SK-N-SH (cell line): ENCODE results near the gene SCEL. TPM values are rescaled to one million over a fixed set of nuclear protein-coding genes. Genes with fewer than 3 reads are reported as not detected.

Source experiments
- CTCF ChIA-PET: fragments of 300-600, 350-600 bp; formaldehyde crosslinking; extraction: SDS; loops from one replicate; lab custom pipeline; 2021; lab: Yijun Ruan, JAX
- POLR2A ChIA-PET: fragments of 350-600 bp; sonication (Branson Sonifier 250); formaldehyde crosslinking; extraction: SDS; loops from one replicate; lab custom pipeline; 2020; ENCODE audit warnings: antibody characterized with exemption, inconsistent platforms; lab: Yijun Ruan, JAX
- DNase-seq: peaks from one replicate; pipeline ENCODE4 v3.0.0; 2012
- H2AFZ ChIP-seq: fragments of 200-600 bp; sonication (generic); 2 replicates; pipeline ENCODE4 v1.8.1; 2016; ENCODE audit warnings: antibody characterized with exemption, mild to moderate bottlenecking, low read depth
- H3F3A ChIP-seq: fragments of 200-600 bp; sonication (generic); replicated peaks from 2 replicates; pipeline ENCODE3; 2016; ENCODE audit warnings: antibody characterized with exemption, mild to moderate bottlenecking; ENCODE audit not compliant: insufficient read depth
- H3K27ac ChIP-seq, 2 experiments: fragments of 200-500 bp in 1 of 2; fragments of 200-600 bp in 1 of 2; sonication (Bioruptor generic) in 1 of 2; sonication (generic), shearing (Covaris generic) in 1 of 2; 2 replicates each; pipeline versions ENCODE4 v1.5.1 to v1.6.1; 2014 to 2016; ENCODE audit warnings: low read depth in 2 of 2, inconsistent platforms in 1 of 2, low read length in 1 of 2, mild to moderate bottlenecking in 1 of 2, mixed read lengths in 1 of 2
- H3K27me3 ChIP-seq: fragments of 200-600 bp; sonication (generic), shearing (Covaris generic); 2 replicates; pipeline ENCODE4 v1.6.1; 2016; ENCODE audit warnings: mixed run types; ENCODE audit not compliant: insufficient read depth
- H3K36me3 ChIP-seq, 2 experiments: fragments of 200-500 bp in 1 of 2; fragments of 200-600 bp in 1 of 2; sonication (Bioruptor generic) in 1 of 2; sonication (generic) in 1 of 2; replicated peaks in 1 of 2; 2 replicates each; pipeline versions ENCODE3 to v1.5.1; 2014 to 2016; ENCODE audit warnings: low read length in 1 of 2, mild to moderate bottlenecking in 1 of 2; ENCODE audit not compliant: insufficient read depth in 2 of 2, control insufficient read depth in 1 of 2
- H3K4me1 ChIP-seq, 2 experiments: fragments of 200-500 bp in 1 of 2; fragments of 200-600 bp in 1 of 2; sonication (Bioruptor generic) in 1 of 2; sonication (generic), shearing (Covaris generic) in 1 of 2; 2 replicates each; pipeline versions ENCODE4 v1.5.1 to v1.6.1; 2014 to 2016; ENCODE audit warnings: low read depth in 1 of 2, low read length in 1 of 2, mixed run types in 1 of 2; ENCODE audit not compliant: insufficient read depth in 2 of 2, control insufficient read depth in 1 of 2
- H3K4me2 ChIP-seq: fragments of 200-600 bp; sonication (generic), shearing (Covaris generic); 2 replicates; pipeline ENCODE4 v1.6.1; 2017; ENCODE audit warnings: mixed run types
- H3K4me3 ChIP-seq, 2 experiments: fragments of 200-500 bp in 1 of 2; fragments of 200-600 bp in 1 of 2; sonication (Bioruptor generic) in 1 of 2; sonication (generic), shearing (Covaris generic) in 1 of 2; 2 replicates each; pipeline versions ENCODE4 v1.5.1 to v1.8.1; 2014 to 2016; ENCODE audit warnings: low read depth in 2 of 2, inconsistent platforms in 1 of 2, low read length in 1 of 2, mild to moderate bottlenecking in 1 of 2, mixed read lengths in 1 of 2, moderate library complexity in 1 of 2
- H3K79me2 ChIP-seq: fragments of 200-600 bp; sonication (generic); 2 replicates; pipeline ENCODE4 v1.8.1; 2017; ENCODE audit warnings: mild to moderate bottlenecking; ENCODE audit not compliant: insufficient read depth
- H3K9ac ChIP-seq: fragments of 200-600 bp; sonication (generic); 2 replicates; pipeline ENCODE4 v1.6.1; 2017; ENCODE audit warnings: mixed run types
- H3K9me2 ChIP-seq: fragments of 200-600 bp; sonication (generic); 2 replicates; pipeline ENCODE4 v1.6.1; 2017; ENCODE audit warnings: mixed run types
- H3K9me3 ChIP-seq: fragments of 200-600 bp; sonication (generic); 2 replicates; pipeline ENCODE4 v1.6.1; 2017; ENCODE audit warnings: mixed run types, mild to moderate bottlenecking, moderate library complexity
- H4K20me1 ChIP-seq: fragments of 200-600 bp; sonication (generic); 2 replicates; pipeline ENCODE4 v1.6.1; 2017; ENCODE audit warnings: mild to moderate bottlenecking, mixed run types; ENCODE audit not compliant: insufficient read depth
- CHD2 ChIP-seq: fragments of 150-350 bp; IDR thresholded peaks from 2 replicates; pipeline ENCODE4 v1.6.1; 2018; ENCODE audit warnings: low read length; ENCODE audit not compliant: partially characterized antibody
- CTCF ChIP-seq: fragments of 200-600 bp; sonication (generic); IDR thresholded peaks from 2 replicates; pipeline ENCODE4 v1.6.1; 2017; ENCODE audit warnings: antibody characterized with exemption, mild to moderate bottlenecking, moderate library complexity
- ELF1 ChIP-seq: IDR thresholded peaks from 2 replicates; pipeline ENCODE4 v1.4.0; 2012
- EP300 ChIP-seq, 2 experiments: IDR thresholded peaks; 2 replicates each; pipeline versions ENCODE4 v1.4.0 to v1.6.1; 2012; ENCODE audit warnings: borderline replicate concordance in 1 of 2, low read depth in 1 of 2, low read length in 1 of 2
- EZH2phosphoT487 ChIP-seq: fragments of 200-600 bp; sonication (generic); IDR thresholded peaks from 2 replicates; pipeline ENCODE4 v1.6.1; 2017; ENCODE audit warnings: low read depth, mixed run types, mild to moderate bottlenecking, antibody characterized with exemption, moderate library complexity, borderline replicate concordance
- JUND ChIP-seq: IDR thresholded peaks from 2 replicates; pipeline ENCODE4 v1.4.0; 2012
- MXI1 ChIP-seq: IDR thresholded peaks from 2 replicates; pipeline ENCODE4 v1.6.1; 2012; ENCODE audit warnings: mild to moderate bottlenecking, low read depth, low read length, improper control_type of control experiment
- NFIC ChIP-seq: IDR thresholded peaks from 2 replicates; pipeline ENCODE4 v1.4.0; 2012; ENCODE audit warnings: borderline replicate concordance
- PBX3 ChIP-seq: IDR thresholded peaks from 2 replicates; pipeline ENCODE4; 2012
- POLR2AphosphoS5 ChIP-seq: IDR thresholded peaks from 2 replicates; pipeline ENCODE4 v1.6.1; 2012; ENCODE audit warnings: low read depth, low read length
- REST ChIP-seq: IDR thresholded peaks from 2 replicates; pipeline ENCODE4 v1.6.1; 2012; ENCODE audit warnings: mild to moderate bottlenecking, low read depth, low read length, moderate library complexity
- USF2 ChIP-seq: fragments of 150-350 bp; IDR thresholded peaks from 2 replicates; pipeline ENCODE4 v1.6.1; 2017; ENCODE audit warnings: antibody characterized with exemption, low read length, low read depth, borderline replicate concordance
- YY1 ChIP-seq: IDR thresholded peaks from 2 replicates; pipeline ENCODE4 v1.4.0; 2012; ENCODE audit warnings: low read depth, mild to moderate bottlenecking
- WGBS: methylation state at CpG from one replicate; pipeline ENCODE4 v1.1.6; 2017; ENCODE audit warnings: low lambda C conversion rate; 5-methylcytosine and 5-hydroxymethylcytosine counted together
- polyA plus RNA-seq, 3 experiments: library from polyadenylated mRNA; depleted of rRNA; stranded (reverse); fragments of >200 nt; gene quantifications; 2 replicates each; pipeline ENCODE4 v1.2.3, GENCODE V29; 2012
- TF ChIP-seq, protein P1 (sequence below): fragments of 150-350 bp; IDR thresholded peaks from 2 replicates; pipeline ENCODE4 v1.6.1; 2016; ENCODE audit warnings: mild to moderate bottlenecking, low read depth, low read length

SCEL gene
- polyA plus RNA-seq, 1 of the 3 experiments (the other 2 are of a cell fraction), result 0.02 TPM

DNA sequence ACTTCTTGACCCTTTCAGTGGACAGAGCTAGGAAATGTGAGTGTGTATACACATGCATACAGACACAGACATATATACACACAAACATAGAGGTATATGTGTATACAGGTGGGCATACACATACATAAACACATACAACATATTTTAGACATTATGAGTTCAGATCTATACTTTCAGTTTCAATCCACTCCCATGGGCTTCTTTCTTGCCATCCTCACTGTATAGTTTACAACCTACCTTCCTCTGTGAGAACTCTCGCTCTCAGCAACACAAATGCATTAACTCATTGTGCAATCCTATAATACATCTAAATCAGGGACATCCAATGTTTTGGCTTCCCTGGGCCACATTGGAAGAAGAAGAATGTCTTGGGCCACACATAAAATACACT is 21.2 kb upstream of the SCEL start:
- H3K36me3 ChIP-seq, result no peaks in the 10 kb centered on the region
- H3K27me3 ChIP-seq, result no peaks in the 10 kb centered on the region
- CTCF ChIA-PET, result no interaction called here
- no peak for TF ChIP-seq POLR2AphosphoS5
- no peak for TF ChIP-seq EZH2phosphoT487
- TF ChIP-seq EP300 (IDR thresholded peaks at IDR 0.05; ENCODE audit: borderline replicate concordance in 1 of 2, low read depth in 1 of 2, low read length in 1 of 2), result no peak
- no peak for TF ChIP-seq MXI1
- TF ChIP-seq USF2, result no peak
- TF ChIP-seq CTCF, result no peak
- TF ChIP-seq REST, result no peak
- TF ChIP-seq NFIC, result no peak
- no peak for TF ChIP-seq JUND
- TF ChIP-seq, all 33 proteins: peak for 0
- peaks cover 13% of the 10 kb centered on the region for H3F3A ChIP-seq
- H3K79me2 ChIP-seq, result no peaks in the 10 kb centered on the region
- 52% methylated on average over 1 of the region's 1 CpG for WGBS
- H3K27ac ChIP-seq, result no peak overlapping the region
- peaks cover 0 to 25% of the 10 kb centered on the region in 2 experiments for H3K4me1 ChIP-seq
- POLR2A ChIA-PET, result no interaction called here
- H3K4me2 ChIP-seq, result no peak overlapping the region
- no peaks in the 10 kb centered on the region for H3K9me3 ChIP-seq
- no peaks in the 10 kb centered on the region for H4K20me1 ChIP-seq
- no peak overlapping the region for H3K4me3 ChIP-seq
- DNase-seq, result no peak
- H2AFZ ChIP-seq, result no peak overlapping the region
- no peaks in the 10 kb centered on the region for H3K9me2 ChIP-seq
- no peak overlapping the region for H3K9ac ChIP-seq

DNA sequence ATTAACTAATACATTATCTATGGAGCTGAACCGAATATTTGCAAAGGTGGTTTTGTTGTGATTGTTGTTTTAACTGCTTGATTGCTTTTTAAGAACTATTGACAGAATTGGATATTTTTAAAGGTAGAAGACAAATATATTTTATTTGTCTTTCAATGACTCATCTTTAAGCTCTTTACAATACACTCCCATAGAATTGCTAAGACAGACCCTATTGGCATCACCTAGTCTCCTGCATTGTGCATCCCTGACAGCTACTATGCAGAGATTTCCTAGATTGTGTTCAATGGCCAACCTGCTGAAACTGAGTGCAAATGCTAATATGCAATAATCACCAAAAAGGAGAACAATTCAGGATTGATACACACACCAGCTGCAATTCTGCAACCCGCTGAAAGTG is 19.7 kb upstream of the SCEL start:
- Histone ChIP-seq H3K4me3 (0 out of 4 replicates have a peak overlapping the region, but pooled peaks of 1 of the 2 experiments have one; percentile 11), H3K79me2 (no peaks in the 10 kb centered on the region), H3K4me2 (0 out of 2 replicates have a peak overlapping the region, but pooled peaks have one; percentile 58), H3K9ac (no peak overlapping the region), H3K4me1 (peaks cover 0 to 25% of the 10 kb centered on the region in 2 experiments), H3F3A (peaks cover 13% of the 10 kb centered on the region), H3K36me3 (no peaks in the 10 kb centered on the region), H3K27ac (peak overlapping the region in 1 of 2 experiments; percentile 59; a peak in 2 of 4 replicates), H3K9me3 (no peaks in the 10 kb centered on the region), H2AFZ (no peak overlapping the region), H3K27me3 (no peaks in the 10 kb centered on the region), H3K9me2 (no peaks in the 10 kb centered on the region), H4K20me1 (no peaks in the 10 kb centered on the region)
- 79% methylated on average over 2 of the region's 2 CpGs for WGBS
- DNase-seq, result no peak
- POLR2A ChIA-PET, result no interaction called here
- CTCF ChIA-PET, result interaction anchor here (0.6 to 2.7 kb wide), 2 partner anchors 23 to 37 kb away, joined by 3 to 9 read pairs; no protein-coding TSS in a partner anchor
- TF ChIP-seq, protein P1, sequence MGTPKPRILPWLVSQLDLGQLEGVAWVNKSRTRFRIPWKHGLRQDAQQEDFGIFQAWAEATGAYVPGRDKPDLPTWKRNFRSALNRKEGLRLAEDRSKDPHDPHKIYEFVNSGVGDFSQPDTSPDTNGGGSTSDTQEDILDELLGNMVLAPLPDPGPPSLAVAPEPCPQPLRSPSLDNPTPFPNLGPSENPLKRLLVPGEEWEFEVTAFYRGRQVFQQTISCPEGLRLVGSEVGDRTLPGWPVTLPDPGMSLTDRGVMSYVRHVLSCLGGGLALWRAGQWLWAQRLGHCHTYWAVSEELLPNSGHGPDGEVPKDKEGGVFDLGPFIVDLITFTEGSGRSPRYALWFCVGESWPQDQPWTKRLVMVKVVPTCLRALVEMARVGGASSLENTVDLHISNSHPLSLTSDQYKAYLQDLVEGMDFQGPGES, result no peak
- TF ChIP-seq YY1, result no peak
- no peak for TF ChIP-seq MXI1
- no peak for TF ChIP-seq PBX3
- TF ChIP-seq ELF1, result no peak
- TF ChIP-seq CHD2, result no peak
- TF ChIP-seq REST, result no peak
